ENCODE data around the gene ZNF805.
A peak's percentile ranks its signal among the peaks of the same experiment; 100 is the strongest.
"Not testable (repeated sequence)": the region's sequence is repeated elsewhere in the genome, so short reads cannot be mapped to it uniquely, and the experiment has no call there.

The ZNF805 gene

GRCh38 chr19:57269515-57270250 is 29.3 kb downstream of the ZNF805 start:
- DNase-seq (ENCODE audit: low spot score): no peak

GRCh38 chr19:57271280-57271679 is 30.8 kb downstream of the ZNF805 start:
- no peak for DNase-seq (ENCODE audit: low spot score)

GRCh38 chr19:57273014-57273413 is 32.6 kb downstream of the ZNF805 start:
- DNase-seq (ENCODE audit: low spot score): no peak

GRCh38 chr19:57276430-57276829 is 36.0 kb downstream of the ZNF805 start:
- no peak for DNase-seq (ENCODE audit: low spot score)

- DNase-seq (ENCODE audit: low spot score): not testable (repeated sequence)
Measured at GRCh38 chr19:57278481-57278880, 38.0 kb downstream of the ZNF805 start.

GRCh38 chr19:57279418-57280164 is 39.2 kb downstream of the ZNF805 start:
- peak; percentile 85 for DNase-seq (ENCODE audit: low spot score)

GRCh38 chr19:57280165-57280961 is 39.9 kb downstream of the ZNF805 start, which contains the start of gene ZNF460:
Gene ZNF460, plus strand, starts transcription at chr19:57280485. Its CDS starts 322 bp downstream, at chr19:57280807.
- DNase-seq (ENCODE audit: low spot score): peak; percentile 98

GRCh38 chr19:57280962-57281400 is 40.5 kb downstream of the ZNF805 start:
- DNase-seq (ENCODE audit: low spot score): no peak

GRCh38 chr19:57282011-57282643 is 41.7 kb downstream of the ZNF805 start:
- DNase-seq (ENCODE audit: low spot score): no peak

GRCh38 chr19:57288373-57288772 is 47.9 kb downstream of the ZNF805 start:
- DNase-seq (ENCODE audit: low spot score): no peak

GRCh38 chr19:57290970-57291369 is 50.5 kb downstream of the ZNF805 start:
- no peak for DNase-seq (ENCODE audit: low spot score)

- no peak for DNase-seq (ENCODE audit: low spot score)
Measured at GRCh38 chr19:57292547-57292946, 52.1 kb downstream of the ZNF805 start.

GRCh38 chr19:57293719-57294118 is 53.3 kb downstream of the ZNF805 start:
- no peak for DNase-seq (ENCODE audit: low spot score)

- no peak for DNase-seq (ENCODE audit: low spot score)
Measured at GRCh38 chr19:57302020-57302465, 61.6 kb downstream of the ZNF805 start.

GRCh38 chr19:57302727-57303401 is 62.4 kb downstream of the ZNF805 start:
- DNase-seq (ENCODE audit: low spot score): no peak
